Inflammatory macrophage treated with lipopolysaccharide for 1 hour (primary cell): ENCODE data around the gene UBE2H.
"Not testable (repeated sequence)": the region's sequence is repeated elsewhere in the genome, so short reads cannot be mapped to it uniquely, and the experiment has no call there.

Experiments used
- DNase-seq, 2 donors: peaks; one replicate each; pipeline ENCODE4 v3.0.0-alpha.2; 2020 to 2022

The UBE2H gene

DNA sequence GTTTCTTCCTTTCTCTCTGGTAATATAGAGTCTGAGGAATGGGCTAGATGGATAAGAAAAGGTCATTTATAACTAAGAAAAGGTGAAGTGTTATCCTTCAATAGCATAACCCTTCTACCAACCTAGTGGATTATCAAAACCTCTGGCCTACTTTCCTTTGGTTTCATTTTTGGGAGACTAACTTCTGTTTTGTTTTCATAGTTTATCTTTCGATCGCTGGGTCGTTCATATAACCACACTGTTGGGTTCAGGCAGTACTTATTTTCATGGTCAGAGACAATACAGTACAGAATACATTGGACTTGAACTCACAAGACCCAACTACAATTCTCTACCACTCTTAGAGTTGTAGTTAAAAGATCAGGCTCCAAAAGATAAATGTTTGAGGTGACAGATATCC, 86.5 kb downstream of the UBE2H start:
- DNase-seq, result no peak

DNA sequence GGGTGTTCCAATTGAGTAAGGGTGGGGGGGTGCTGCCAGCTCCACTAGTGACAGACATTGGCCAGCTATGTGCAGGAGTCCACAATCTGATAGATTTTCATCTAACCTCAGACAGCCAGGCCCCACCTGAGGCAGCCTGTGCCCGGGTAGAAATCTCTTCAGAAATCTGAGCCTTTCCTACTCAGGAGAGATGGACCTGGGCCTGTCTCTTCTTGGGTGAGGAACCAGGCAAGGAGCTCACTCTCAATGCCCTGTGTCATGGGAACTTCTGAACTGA, 86.9 kb downstream of the UBE2H start:
- no peak for DNase-seq

DNA sequence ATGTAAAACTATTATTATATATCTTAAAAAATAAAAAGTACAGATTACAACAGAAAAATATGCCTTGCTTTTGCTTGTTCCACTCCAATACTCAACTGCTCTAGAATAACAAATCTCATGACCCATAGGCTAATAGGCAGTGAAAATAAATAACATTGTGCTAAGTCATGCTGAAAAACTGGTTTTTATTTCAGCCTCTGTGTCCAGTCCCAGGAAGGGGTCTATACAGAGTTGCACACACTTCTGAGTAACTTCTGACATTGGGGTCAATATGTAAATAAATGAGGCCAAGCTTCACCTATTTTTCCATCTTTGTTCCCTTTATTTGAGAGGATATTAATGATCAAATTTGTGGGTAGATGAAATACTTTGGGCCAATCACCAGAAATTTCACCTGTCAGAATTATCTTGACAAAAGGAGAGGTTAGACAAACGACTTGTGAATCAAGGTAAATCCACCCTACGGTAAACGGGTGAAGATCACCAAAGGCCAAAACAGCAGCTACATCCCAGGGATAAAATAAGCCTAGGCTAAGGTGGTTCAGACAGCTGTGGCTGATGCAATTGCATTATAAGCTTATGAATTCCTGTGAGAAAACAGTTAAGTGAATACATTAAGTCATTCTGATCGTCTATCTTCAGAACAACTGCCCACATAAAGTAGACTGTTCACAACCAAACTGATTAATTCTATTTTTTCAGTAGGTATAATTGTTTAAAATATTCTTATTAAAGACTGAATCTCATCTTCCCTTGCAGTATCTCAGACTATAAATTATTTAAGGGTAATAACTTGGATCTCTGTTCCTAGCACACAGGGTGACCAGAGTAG, 87.5 kb downstream of the UBE2H start:
- no peak for DNase-seq

DNA sequence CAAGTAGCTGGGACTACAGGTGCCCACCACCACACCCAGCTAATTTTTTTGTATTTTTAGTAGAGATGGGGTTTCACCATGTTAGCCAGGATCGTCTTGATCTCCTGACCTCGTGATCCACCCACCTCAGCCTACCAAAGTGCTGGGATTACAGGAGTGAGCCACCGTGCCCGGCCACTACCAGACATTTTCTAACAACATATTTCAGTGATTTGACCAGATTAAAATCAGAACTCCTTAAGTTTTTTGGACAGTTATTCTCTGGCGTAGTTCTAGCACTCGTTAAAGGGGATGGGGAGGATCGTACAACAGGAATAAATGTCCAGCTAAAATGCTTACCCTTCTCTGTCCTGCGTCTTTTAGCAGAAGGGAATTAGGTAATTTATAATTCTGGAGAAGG, 88.1 kb downstream of the UBE2H start:
- not testable (repeated sequence) for DNase-seq

DNA sequence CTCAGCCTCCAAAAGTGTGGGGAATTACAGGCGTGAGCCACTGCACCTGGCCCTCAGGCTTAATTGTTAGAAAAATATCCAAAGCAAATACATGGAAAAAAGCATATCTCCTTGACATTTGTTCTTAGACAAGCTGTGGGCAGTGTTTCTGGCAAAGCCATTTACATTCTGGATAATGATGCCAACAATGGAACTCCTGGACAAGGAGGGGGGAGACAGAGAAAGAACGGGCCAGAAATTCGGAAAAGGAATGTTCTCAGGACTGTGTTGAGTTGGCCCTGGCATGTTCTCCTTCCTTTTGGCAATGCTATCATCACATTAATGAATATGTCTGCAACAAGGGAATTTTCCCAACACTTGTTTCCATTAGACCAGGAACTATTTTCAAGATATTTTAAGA, 88.7 kb downstream of the UBE2H start:
- no peak for DNase-seq

DNA sequence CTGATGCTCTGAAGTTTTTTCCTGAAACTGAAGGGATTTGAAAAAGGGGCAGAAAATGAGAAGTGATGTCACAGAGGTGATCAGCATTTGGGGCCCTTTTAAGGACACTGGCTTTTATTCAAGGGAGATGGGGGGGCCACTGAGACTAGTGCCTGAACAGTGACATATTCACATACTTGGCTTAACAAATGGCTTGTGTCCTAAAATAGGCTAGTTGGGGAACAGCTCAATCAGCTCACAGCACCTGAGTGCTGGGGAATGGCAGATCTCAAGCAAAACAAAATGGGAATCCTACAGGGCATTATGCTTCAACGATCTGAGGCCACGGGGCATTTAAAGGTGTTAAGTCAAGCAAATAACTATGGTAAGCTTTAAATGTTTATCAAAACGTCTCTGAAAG, 90.1 kb downstream of the UBE2H start:
- DNase-seq, result no peak

DNA sequence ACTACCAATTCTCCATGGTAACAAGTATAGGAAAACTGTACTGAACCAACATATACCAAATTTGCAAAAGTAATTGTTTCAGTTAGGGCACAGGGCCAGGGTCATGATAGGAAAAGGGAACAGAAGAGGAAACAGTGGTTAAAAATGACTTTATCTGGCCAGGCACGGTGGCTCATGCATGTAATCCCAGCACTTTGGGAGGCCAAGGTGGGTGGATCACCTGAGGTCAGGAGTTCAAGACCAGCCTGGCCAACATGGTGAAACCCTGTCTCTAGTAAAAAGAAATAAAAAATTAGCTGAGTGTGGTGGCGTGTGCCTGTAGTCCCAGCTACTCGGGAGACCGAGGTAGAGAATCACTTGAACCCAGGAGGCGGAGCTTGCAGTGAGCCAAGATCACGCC, 92.0 kb downstream of the UBE2H start:
- not testable (repeated sequence) for DNase-seq

DNA sequence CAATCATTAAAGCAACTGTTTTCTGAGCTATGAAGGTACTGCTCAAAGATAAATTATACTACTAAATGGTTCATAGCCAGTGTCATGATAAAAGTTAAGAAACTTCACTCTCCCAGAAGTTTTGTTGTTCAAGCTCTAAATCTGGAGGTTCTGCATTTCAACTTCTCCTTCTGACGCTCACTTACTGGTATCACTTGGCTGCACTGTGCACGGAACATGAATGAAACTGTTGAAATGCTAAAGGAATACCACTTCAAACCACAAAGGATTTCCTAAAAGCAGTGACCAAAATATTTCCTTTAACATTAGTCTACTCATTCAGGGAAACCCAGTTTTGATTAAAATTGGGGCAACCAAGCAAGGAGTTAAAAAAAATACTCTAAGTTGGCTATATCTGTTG, 93.6 kb downstream of the UBE2H start:
- peak; percentile 83 to 86 for DNase-seq

DNA sequence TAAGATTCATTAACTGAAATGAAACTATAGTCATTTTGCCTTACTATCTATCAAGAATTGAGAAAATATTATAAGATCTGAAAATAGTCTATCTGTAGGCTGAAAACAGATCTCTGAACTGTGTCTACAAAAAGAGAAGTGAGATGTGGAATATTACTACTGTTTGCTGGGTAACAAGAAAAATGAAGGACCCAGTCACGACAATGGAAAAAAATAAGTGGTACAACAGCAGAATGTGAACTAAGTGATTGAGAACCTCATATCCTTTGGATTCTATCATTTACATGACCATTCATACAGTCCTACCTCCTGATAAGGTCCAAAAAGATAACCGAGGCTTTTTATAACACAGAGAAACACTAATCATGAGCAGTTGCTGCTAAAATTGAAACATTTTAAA, 94.3 kb downstream of the UBE2H start:
- no peak for DNase-seq

DNA sequence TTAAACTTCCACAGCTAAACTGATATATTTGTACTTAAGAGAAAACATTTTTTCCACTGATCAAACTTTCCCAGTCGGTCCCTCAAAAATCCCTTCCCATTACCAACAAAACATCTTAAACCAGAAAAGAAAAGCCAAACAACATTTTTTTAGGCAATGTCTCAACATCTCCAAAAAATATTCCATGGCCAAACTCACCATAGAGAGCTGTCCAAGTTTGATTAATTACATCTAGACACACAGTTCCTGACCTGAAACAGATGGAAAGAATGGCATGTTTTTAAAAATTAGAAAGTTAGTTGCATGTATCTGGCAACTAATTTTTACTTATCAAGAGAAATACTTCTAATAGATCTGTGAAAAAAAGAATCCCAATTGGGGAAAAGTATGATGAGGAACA, 95.4 kb downstream of the UBE2H start:
- no peak for DNase-seq

DNA sequence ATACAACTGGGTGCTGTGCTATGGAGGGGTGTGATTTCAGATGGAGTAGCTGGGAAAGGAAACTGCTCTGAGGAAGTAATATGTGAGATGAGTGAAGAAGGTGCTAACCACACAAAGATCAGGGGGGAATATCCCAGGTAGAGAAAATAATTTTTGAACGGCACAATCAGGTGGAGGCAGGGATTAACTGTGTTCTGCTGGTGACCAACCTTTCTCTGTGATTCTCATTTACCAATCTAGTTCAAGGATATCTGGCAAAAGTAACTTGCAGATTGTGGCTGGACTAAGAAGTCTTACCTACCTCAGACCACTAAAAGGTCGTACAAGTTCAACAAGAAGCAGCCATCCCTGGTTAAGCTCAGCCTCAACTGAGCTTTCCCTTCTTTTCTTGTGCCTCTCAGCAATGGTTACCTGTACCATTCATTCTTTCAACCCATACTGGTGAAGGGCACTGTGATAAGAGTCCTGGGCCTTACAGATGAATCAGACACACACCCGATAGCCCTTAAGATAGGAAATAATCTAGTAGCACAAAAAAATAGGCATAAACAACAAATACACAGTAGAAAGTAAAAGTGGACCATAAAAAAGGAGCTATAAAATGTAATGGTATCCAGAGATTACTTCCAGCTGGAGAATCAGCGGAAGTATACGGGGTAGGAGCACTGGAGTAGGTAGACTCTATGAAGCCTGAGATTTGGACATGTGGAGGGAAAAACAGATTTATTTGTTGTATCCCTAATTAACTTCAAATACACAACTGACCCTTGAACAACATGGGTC, 96.6 kb downstream of the UBE2H start:
- no peak for DNase-seq

DNA sequence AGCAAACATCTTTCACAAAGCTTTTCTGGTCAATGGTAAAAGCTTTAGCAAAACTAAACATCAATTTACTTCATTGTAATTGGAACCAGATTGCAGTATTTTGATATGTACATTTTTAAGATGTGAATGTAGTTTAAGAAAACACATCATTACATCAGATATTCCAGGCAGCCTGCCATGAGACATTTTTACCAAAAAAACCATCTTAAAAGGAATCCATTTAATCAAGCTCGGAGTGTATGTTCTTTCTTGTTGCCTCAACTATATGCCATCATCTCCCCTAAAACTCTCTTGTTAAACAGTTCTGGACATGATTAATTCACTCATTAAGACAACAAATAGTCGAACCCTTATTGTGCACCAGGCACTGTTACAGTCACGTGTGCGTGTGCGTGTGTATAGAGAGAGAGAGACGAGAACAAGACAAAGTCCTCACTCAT, 97.5 kb downstream of the UBE2H start:
- DNase-seq, result no peak

DNA sequence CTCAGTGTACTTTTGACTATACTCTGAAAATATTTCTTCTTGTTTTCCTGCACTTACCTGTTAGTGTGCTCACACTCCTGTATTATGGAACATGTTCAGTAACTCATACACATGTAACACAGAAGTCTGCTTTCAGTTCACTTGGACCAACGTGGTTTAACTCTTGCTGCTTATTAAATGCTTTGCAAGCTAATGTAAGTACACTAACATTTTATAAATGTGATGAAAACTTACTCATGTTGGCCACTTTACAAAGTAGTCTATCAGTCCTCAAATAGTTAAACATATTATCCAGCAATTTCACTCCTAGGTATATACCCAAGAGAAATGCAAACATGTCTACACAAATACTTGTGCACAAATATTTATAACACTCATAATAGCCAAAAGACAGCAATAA, 98.4 kb downstream of the UBE2H start:
- DNase-seq, result no peak

DNA sequence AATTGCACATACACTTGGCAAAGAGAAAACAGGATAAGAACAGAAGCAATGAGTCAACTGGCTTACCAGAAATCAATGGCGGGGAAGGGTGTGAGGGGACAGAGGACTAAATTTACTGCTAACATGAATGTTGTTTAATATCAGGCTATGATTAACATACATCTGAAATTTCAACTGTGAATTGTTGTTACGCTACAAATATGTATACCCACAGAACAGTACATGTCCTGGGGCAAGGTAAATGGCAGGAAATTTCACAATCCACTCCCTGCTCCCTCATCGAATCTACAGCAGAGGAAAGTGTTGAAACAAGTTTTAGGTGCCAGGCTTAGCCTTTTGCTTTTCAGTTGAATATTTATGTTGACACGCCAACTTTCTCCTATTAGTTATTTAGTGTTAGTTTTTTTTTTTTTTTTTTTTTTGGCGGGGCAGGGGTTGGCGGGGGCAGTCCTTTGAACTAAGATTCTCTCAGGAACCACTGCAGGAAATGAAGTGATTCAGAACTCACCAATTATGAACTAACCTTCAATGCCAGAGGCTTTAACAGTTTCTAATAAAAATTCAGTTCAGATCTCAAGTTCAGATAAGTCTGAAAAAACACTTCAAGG, 99.0 kb downstream of the UBE2H start:
- no peak for DNase-seq

DNA sequence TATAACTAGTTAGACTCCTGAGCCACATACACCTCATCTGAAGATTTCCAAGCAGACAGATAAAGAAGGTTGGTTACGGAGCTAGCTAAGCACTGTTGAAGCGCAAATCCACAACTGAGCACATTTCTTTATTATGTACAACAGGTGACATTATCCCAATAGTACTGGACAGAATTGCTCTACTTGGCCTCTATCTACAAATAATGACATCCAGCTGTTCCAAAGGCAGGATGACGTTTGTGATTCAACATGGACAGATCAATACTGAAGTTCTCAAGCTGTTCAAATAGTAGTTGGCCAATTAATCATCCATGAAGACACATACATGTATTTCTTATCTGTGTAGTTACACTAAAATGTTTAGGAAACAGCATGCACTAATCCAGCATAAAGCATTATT, 101.0 kb downstream of the UBE2H start:
- DNase-seq, result no peak

DNA sequence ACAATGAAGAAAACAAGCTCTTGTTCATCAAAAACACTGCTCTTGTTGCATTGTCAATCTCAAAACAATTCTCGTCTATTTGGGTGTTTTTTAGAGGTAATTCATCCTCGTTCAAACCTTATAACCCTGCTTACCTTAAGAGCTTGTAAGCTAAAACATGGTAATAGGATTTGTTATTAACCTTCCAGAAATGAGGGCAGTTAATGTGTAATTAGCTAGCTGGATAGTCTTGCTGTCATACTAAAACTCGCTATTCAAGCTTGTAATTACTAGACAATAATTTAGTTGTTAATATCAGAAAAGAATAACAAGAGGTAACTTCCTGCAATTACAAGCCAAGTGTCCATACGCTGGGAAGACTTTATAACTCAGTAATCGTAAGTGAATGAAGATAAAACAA, 101.6 kb downstream of the UBE2H start:
- DNase-seq, result no peak

DNA sequence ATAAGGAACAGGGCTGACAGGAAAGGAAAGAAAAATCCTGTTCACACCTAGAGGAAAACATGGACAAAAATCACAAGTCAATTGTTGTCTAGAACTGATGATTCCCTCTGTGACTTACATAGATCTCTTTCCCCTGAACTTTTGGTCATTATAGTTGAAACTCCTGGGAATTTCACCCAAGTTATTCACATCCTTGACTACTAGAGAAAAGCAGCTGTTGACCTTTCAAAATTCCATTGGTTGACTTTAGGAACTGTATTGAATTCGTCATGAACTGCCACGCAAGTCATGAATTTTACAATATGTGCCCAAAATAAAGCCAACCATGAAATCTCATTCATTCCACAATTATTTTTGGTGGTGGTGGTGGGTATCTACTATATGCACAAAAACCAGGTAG, 104.3 kb downstream of the UBE2H start:
- no peak for DNase-seq

DNA sequence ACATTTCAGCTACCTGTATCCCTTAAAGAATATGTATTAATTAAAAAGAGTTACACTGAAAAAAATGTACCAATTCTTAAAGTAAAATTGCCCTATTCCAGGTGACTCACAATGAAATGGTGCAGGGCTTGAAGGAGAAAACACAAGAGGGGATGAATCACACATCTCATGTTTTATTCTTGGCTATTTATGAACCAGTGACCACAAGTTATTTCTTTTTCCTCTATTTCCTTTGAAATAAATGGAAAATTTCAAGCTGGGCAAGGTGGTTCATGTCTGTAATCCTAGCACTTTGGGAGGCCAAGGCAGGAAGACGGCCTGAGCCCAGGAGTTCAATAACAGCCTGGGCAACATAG, 106.8 kb downstream of the UBE2H start:
- DNase-seq, result peak in 1 of 2 donors; percentile 27

DNA sequence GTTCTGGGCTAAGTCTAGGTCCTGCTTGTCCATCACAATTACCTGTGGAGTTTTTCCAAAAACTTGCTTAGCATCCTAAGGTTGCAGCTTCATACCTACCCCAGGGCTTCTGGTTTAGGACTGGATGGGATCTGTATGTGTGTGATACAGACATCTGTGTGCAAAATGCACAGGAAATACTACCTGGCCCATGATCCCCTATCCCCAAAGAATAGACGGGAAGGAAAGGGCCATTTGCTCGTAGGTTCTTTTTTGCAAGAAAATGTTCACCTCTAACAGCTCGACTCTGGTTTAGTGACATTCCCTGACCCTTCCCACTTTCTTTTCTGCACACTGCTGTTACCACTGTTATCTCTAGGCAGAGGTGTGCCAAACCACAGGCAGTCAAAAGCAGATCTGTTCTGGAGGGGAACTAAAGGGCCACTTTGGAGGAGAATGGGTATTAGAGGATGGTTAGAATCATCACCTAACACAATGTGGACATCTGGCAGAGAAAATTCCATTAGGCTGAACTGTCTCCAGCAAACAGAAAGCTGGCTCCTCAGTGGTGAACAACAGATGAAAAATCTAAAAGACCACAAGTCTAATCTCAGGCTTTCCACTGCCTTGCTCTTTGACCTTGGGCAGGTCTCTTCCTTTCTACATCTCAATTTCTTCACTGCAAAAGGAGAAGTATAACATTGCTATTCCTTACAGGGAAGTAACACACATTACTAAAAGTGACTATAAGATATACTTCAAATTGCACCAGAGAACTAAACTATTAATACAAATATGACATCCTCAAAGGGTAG, 107.4 kb downstream of the UBE2H start:
- peak; percentile 32 to 40 for DNase-seq

DNA sequence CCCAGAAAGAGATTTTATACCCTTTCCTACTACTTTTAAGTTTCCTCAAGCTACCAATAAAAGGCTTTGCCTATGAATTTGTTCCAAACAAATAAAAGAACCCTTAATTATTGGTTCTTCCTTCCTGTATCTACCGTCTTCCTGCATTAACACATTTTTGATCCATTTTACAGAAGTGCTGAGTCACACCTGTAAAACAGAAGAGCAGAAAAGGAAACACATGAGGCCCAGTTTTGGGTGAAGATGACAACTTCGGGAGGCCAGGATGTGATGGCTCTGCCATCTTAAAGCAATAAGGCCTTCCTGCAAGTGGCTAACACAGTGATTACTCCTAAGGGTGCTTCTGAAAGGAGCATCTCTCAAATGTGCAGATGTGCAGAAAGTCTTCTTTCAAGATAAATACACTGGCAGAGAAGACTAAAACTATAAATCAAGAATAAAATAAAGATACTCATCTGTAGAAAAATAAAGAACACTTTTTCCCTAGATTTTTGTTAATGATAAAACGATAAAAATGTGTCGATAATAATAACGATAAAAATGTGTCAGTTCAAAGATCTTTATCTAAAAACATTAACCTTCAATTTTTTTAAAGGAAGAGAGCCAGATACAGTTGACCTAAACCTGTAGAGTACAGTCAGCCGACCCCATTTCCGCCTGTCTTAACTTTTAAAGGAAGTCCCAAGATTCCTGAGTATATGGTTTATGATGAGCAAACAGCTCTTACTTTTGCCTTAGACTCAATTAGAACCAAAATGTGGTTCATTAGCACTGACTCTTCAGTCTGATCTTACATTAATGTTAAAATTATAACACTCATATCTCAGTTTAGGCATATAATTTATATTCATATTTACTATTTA, 108.6 kb downstream of the UBE2H start:
- no peak for DNase-seq

DNA sequence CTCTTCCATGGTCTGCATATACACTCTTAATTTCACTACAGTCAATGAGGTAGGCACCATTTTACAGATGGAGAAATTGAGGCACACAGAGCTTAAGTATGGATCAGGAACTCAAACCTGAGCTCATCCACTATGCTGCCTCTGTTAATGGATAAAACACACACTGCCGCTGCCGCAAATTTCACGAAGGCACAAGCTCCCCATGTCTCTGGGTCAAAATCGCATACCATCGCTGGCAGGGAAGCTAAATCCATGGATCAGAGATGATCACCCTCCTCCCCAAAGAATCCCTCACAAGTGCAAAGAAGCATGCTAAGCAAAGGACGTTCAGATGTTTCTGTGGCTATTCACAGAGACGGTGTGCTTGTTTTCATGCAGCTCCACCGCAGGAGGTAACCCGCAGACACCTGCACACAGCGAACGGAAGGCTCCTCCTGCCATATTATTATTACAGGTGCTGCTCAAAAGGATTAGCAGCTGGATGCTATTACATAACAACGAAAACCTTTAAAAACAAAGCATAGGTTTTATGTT, 109.3 kb downstream of the UBE2H start:
- no peak for DNase-seq

DNA sequence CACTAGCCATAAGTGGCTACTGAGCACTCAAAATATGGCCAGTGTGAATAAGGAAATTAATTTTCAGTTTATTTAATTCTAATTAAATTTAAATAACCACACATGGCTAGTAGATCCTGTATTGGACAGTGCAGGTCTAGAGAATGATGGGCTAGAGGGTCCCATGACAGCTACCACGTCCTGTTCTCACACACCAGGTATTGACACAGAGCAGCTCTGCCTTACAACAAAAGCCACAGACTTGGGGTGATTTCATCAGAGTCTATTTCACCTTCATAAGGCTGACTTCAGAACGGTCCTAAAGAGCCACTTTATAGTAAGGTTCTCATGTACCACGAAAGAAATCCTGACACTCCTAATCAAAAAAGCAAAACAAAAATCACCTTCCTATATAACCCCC, 111.3 kb downstream of the UBE2H start:
- DNase-seq, result no peak
